ENCODE measurements around the gene MLH3. TPM values are rescaled to one million over a fixed set of nuclear protein-coding genes. Genes with fewer than 3 reads are reported as not detected.
A peak's percentile ranks its signal among the peaks of the same experiment; 100 is the strongest.
"Not testable (repeated sequence)": the region's sequence is repeated elsewhere in the genome, so short reads cannot be mapped to it uniquely, and the experiment has no call there.

Gene MLH3
- total RNA-seq, 3 donors from 2014 or later: 31.8 to 53.1 (median 42.9) TPM

- H3K27me3 ChIP-seq: no peaks in the 10 kb centered on the region
- no peaks in the 10 kb centered on the region for H3K9me3 ChIP-seq
- H3K36me3 ChIP-seq: no peaks in the 10 kb centered on the region
- peak within 1 kb of the TSS; percentile 83 to 93 (median 87) for H3K4me3 ChIP-seq
- TF ChIP-seq POLR2AphosphoS5 (IDR thresholded peaks at IDR 0.05) (peak; percentile 79 to 84 (median 84)), CTCF (IDR thresholded peaks at IDR 0.05) (peak; percentile 27 to 45 (median 32)), POLR2A (IDR thresholded peaks at IDR 0.05) (no peak)
- intact Hi-C loops (cut with DNase I; ENCODE audit: low total_unique reads): no loop called here
- H3K27ac ChIP-seq: peak within 1 kb of the TSS; percentile 89 to 97
- peak; percentile 98 for DNase-seq (ENCODE audit: low spot score in 2 of 2)
- H3K4me1 ChIP-seq: no peaks in the 10 kb centered on the region
Measured at GRCh38 chr14:75002392-75003249, 48.6 kb downstream of the MLH3 start, which contains the start of gene EIF2B2. TSS of gene EIF2B2 (plus strand) at chr14:75002921. CDS start at chr14:75002991, 70 bp downstream.

GRCh38 chr14:75001899-75002298, 49.4 kb downstream of the MLH3 start:
- Histone ChIP-seq H3K36me3 (no peaks in the 10 kb centered on the region), H3K4me1 (no peaks in the 10 kb centered on the region), H3K27me3 (no peaks in the 10 kb centered on the region), H3K4me3 (peak overlapping the region; percentile 83 to 93 (median 87)), H3K9me3 (no peaks in the 10 kb centered on the region), H3K27ac (peak overlapping the region; percentile 89 to 97)
- TF ChIP-seq POLR2A (IDR thresholded peaks at IDR 0.05): no peak
- no peak for TF ChIP-seq POLR2AphosphoS5 (IDR thresholded peaks at IDR 0.05)
- TF ChIP-seq CTCF (IDR thresholded peaks at IDR 0.05): no peak
- DNase-seq (ENCODE audit: low spot score in 2 of 2): no peak
- intact Hi-C loops (cut with DNase I; ENCODE audit: low total_unique reads): no loop called here

- Histone ChIP-seq H3K4me3 (no peak overlapping the region), H3K4me1 (no peaks in the 10 kb centered on the region), H3K36me3 (no peaks in the 10 kb centered on the region), H3K27me3 (no peaks in the 10 kb centered on the region), H3K27ac (no peak overlapping the region), H3K9me3 (no peaks in the 10 kb centered on the region)
- no peak for DNase-seq (ENCODE audit: low spot score in 2 of 2)
- intact Hi-C loops (cut with DNase I; ENCODE audit: low total_unique reads): no loop called here
- TF ChIP-seq CTCF (IDR thresholded peaks at IDR 0.05) (no peak), POLR2AphosphoS5 (IDR thresholded peaks at IDR 0.05) (no peak), POLR2A (IDR thresholded peaks at IDR 0.05) (no peak)
Measured at GRCh38 chr14:75001261-75001660, 50.0 kb downstream of the MLH3 start.

GRCh38 chr14:74995781-74996180, 55.5 kb downstream of the MLH3 start:
- H3K27me3 ChIP-seq; intact Hi-C loops (cut with DNase I; ENCODE audit: low total_unique reads); H3K4me1 ChIP-seq; H3K27ac ChIP-seq; H3K36me3 ChIP-seq; DNase-seq (ENCODE audit: low spot score in 2 of 2); H3K4me3 ChIP-seq; H3K9me3 ChIP-seq: not testable (repeated sequence)

GRCh38 chr14:74994182-74994581, 57.1 kb downstream of the MLH3 start:
- H3K4me3 ChIP-seq; DNase-seq (ENCODE audit: low spot score in 2 of 2); H3K27me3 ChIP-seq; intact Hi-C loops (cut with DNase I; ENCODE audit: low total_unique reads); H3K9me3 ChIP-seq; H3K36me3 ChIP-seq; H3K4me1 ChIP-seq; H3K27ac ChIP-seq: not testable (repeated sequence)

- DNase-seq (ENCODE audit: low spot score in 2 of 2): no peak
- intact Hi-C loops (cut with DNase I; ENCODE audit: low total_unique reads): no loop called here
- no peaks in the 10 kb centered on the region for H3K36me3 ChIP-seq
- H3K27ac ChIP-seq: peak overlapping the region in 1 of 2 donors; percentile 81
- no peak overlapping the region for H3K4me3 ChIP-seq
- H3K4me1 ChIP-seq: no peaks in the 10 kb centered on the region
- TF ChIP-seq POLR2A (IDR thresholded peaks at IDR 0.05) (no peak), POLR2AphosphoS5 (IDR thresholded peaks at IDR 0.05) (no peak), CTCF (IDR thresholded peaks at IDR 0.05) (no peak)
- no peaks in the 10 kb centered on the region for H3K9me3 ChIP-seq
- H3K27me3 ChIP-seq: no peaks in the 10 kb centered on the region
Measured at GRCh38 chr14:74988993-74989392, 62.3 kb downstream of the MLH3 start.
